ENCODE data around the gene EDN3. TPM values are rescaled to one million over a fixed set of nuclear protein-coding genes. Genes with fewer than 3 reads are reported as not detected.

Gene EDN3, protein sequence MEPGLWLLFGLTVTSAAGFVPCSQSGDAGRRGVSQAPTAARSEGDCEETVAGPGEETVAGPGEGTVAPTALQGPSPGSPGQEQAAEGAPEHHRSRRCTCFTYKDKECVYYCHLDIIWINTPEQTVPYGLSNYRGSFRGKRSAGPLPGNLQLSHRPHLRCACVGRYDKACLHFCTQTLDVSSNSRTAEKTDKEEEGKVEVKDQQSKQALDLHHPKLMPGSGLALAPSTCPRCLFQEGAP
- 1.7 TPM for total RNA-seq

- DNase-seq, result no peak
Measured at GRCh38 chr20:59300333-59301081, at the start of gene EDN3. Gene EDN3, plus strand, starts transcription at chr20:59300611. Its CDS starts 202 bp downstream, at chr20:59300813.

GRCh38 chr20:59253325-59253724 lies 47.1 kb upstream of the EDN3 start:
- no peak for DNase-seq

DNA sequence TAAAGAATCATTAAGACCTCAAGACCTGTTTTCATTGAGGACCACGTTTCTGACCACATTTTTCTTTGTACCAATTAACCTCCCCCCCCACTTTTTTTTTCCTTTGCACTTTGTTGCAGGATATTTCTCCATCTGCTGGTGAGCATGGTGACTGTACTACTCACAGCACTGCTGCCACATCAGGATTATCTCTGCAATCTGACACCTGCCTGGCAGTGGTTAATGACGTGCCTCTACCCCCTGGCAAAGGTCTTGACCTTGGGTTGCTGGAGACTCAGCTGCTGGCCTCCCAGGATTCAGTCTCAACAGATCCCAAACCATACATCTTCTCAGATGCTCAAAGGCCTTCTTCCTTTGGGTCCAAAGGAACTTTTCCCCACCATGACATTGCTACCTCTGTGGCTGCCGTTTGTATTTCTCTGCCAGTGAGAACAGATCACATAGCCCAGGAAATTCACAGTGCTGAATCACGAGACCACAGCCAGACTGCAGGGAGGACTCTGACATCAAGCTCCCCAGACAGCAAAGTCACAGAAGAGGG lies 46.6 kb upstream of the EDN3 start:
- no peak for DNase-seq

- DNase-seq, result no peak
Measured at GRCh38 chr20:59255256-59255655, 45.2 kb upstream of the EDN3 start.

DNA sequence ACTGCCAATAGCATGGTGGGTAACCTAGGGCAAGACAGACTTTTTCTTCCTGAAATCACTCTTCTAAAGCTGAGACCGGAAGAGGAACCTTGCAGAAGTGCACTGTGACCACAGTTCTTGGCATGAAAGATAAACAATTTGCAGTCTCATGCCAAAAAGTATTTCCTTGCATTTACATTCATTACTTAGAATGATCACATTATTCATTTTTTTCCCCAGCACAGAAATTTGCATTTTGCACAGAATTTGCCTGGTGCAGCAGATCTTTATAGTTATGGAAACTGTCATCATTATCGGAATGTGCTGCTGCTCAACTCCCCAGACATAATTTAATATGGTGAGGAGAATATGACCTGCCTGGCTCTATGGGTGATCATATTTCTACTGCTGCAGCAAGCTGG lies 42.2 kb upstream of the EDN3 start:
- no peak for DNase-seq

GRCh38 chr20:59259946-59260345 lies 40.5 kb upstream of the EDN3 start:
- DNase-seq, result no peak

DNA sequence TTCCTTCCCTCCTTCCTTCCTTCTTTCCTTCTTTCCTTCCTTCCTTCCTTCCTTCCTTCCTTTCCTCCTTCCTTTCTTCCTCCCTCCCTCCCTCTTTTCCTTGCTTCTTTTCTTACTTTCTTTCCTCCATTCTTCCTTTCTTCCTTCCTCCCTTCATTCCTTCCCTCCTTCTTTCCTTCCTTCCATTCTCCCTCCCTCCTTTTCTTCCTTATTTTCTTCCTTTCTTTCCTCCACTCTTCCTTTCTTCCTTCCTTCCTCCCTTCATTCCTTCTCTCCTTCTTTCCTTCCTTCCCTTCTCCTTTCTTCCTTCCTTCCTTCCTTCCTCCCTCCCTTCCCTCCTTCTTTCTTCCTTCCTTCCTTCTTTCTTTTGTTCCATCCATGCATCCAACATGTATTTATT lies 35.1 kb upstream of the EDN3 start:
- DNase-seq, result no peak

GRCh38 chr20:59268870-59269269 lies 31.5 kb upstream of the EDN3 start:
- DNase-seq, result no peak

DNA sequence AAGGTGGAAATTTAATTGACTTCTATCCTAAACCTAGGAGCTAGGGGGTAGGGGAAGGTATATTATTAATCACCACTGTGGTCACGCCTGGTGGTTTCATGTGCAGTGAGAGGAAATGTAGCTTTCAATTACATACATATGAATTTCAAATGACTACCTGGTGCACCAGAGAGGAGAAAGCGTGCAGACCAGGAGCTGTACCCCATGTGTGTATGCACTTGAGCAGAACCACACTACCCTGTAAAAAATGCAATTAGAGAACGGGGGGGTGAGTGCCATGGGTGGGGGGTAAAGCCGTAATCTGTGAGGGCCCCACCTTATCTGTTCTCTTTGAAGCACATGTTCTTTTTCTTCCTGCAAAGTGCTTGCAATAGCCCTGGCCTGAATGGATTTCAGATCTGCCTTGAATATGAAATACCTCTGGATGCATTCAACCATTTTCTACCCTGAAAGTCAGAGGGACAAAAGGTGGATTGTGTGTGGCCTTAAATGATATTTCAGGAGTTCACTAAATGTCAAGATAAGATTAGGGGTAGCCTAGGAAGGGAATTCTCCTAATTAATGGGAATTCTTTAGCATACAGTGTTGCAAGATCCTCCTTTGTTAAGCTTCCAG lies 30.9 kb upstream of the EDN3 start:
- no peak for DNase-seq

DNA sequence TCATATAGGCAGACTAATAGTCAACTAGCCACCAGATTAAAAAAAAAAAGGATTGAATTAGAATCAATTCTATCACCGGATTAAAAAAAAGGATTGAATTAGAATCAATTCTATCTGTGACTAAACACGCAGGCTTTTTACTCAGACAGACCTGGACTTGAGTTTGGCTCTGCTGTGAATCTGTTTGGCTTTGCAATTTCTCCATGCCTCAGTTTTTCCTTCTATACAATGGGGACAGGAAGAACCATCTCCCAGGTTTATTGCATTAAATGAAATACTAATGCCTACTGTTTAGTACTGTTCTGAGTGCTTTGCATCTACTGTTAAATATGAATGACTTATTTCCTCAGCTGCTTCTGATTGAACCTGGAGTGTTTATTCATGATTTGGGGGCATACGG lies 30.0 kb upstream of the EDN3 start:
- DNase-seq, result no peak

DNA sequence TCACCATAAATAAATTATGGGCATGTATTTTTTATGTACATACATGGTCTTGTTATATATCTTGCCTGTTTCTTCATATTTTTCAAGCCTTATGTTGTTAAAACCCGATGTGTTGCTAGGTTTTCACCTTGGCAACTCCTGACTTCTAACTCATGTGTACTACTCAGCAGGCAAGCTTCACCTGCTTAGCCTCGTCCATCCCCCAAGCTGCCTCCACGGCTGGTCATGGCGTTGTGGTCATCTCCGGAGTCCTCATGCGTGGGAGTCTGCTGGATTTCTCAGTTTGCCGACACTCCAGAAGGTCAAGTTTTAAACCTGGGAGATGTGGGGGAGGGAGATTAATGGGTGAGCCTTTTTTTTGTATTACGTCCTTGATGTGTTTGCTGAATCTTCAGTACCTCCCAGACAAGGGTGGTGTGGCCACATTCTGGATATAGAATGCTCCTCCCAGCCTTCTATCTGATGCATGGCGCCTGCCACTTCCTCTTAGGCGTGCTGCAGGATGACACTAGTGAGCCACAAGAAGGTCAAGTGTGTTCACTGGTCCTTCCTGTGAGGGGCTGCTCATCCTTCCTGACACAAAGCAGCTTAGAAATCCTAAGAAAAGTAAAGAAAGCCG lies 26.6 kb upstream of the EDN3 start:
- DNase-seq, result no peak

DNA sequence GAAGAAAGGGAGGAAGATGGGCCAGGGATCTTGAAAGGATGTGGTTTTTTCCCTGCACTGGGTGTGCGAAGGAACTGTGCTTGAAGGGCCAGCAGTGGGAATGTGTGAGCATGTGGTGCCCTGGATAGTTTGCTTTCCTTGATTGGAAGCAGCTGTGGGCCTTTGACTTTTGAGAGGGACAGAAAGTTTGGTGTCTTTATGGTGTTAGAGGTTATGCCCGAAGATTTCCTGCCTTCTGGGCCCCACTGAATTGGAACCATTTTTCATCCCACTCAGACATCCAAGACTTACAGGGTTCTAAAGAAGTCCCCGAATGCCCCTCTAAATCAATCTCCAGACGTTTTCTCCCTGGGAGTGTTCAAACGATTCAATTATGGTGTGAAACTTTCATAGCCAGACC lies 23.5 kb upstream of the EDN3 start:
- no peak for DNase-seq

DNA sequence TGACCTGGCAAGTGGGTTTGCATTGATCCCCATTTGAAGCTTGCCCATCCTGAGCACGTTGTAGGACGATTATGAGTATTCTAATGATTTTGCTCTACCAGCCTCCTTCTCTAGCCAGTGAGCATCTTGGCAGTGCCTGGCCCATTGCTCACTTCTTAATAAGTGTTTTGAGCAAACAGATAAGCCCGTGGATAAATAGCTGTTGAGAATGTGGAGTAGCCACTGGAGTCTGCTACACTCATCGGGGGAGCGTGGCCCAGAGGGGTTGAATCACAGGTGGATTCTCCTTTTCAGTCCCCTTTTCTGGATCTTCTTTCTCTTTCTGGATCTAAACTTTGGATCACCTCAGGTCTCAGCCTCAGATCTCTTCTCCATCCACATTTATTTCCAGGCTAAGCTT lies 15.9 kb upstream of the EDN3 start:
- DNase-seq, result no peak

DNA sequence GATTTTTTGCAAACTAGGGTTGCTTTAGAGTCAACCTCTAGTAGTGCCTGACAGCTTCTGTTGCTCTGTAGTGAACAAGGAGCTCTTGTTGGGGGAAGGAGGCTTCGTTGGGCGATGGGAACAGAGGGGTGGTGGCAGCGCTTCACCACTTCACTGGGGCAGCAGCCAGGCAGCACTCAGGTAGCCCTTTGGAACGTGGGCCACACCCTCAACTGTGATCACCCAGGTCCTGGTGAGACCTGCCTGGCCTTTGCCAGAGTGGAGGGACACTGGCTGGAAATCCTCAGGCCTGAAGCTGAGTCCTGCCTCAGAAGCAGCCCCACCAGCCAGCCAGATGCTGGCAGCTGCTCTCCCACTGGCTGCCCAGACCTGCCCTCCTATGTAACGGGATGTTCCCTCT lies 10.4 kb upstream of the EDN3 start:
- DNase-seq, result no peak

- DNase-seq, result no peak
Measured at GRCh38 chr20:59291740-59292383, 8.5 kb upstream of the EDN3 start.

- no peak for DNase-seq
Measured at GRCh38 chr20:59295531-59295930, 4.9 kb upstream of the EDN3 start.

DNA sequence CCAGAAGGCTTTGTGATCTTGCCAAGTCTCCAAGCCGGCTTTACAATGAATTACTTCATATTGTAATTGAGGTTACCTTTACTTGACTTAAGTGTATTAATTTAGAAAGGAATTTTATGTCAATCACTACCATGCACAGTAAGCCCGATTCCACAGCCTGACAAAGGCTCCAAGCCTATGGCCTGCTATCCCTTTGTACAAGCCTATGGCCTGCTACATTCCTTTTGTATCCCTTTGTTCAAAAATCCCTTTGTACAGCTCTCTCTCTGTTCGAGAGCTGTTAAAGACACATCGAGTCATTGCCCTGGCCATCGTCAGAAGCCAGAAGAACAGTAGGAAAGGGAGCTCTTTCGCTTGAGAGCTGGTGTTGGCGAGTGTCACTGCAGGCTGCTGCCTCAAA lies 2.7 kb upstream of the EDN3 start:
- DNase-seq, result no peak

GRCh38 chr20:59299945-59300332 lies 472 bp upstream of the EDN3 start:
- DNase-seq, result no peak

- no peak for DNase-seq
Measured at GRCh38 chr20:59301343-59302007, 1.1 kb downstream of the EDN3 start.

- no peak for DNase-seq
Measured at GRCh38 chr20:59305908-59306655, 5.7 kb downstream of the EDN3 start.

DNA sequence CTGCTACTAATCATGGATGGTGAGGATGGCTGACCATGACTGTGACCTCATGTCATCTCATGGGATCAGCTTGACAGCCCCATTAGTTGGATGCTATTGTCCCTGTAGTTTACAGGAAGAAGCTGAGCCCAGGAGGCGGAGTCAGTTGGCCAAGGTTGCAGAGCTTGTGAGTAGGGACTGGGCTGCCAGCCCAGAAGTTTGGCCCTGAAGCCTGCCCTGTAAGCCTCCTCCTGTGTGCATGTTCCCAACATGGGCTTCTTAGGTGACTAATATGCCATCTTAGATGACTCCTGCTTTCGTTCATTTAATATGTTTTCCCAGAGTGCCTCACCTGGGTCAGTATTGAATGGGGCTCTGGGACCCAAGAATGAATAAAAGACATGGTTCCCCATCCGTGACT lies 6.9 kb downstream of the EDN3 start:
- DNase-seq, result no peak
